Panc1 (cell line): ENCODE measurements around the gene RAB3D. TPM values are rescaled to one million over a fixed set of nuclear protein-coding genes. Genes with fewer than 3 reads are reported as not detected.

Experiments used
- ATAC-seq: fragments of 200-7000 bp; cut with Tn5 transposase; 2 replicates; pipeline ENCODE4 v1.9.1; 2020; ENCODE audit warnings: mild to moderate bottlenecking, moderate library complexity
- BruUV-seq: library from RNA; stranded (reverse); fragments of 400-500 nt; replicated peaks from 2 replicates; lab custom pipeline; 2021; lab: Mats Ljungman, UMichigan
- CTCF ChIA-PET: fragments of 300-600 bp; sonication (Branson Sonifier 250); formaldehyde crosslinking; loops from one replicate; lab custom pipeline; 2022; ENCODE audit warnings: antibody characterized with exemption; lab: Charles Lee
- POLR2A ChIA-PET: fragments of 300-600 bp; sonication (Branson Sonifier 250); formaldehyde crosslinking; loops from one replicate; lab custom pipeline; 2022; ENCODE audit warnings: antibody characterized with exemption; lab: Charles Lee
- DNase-seq: peaks from one replicate; pipeline ENCODE4 v3.0.0-alpha.2; 2010; ENCODE audit warnings: low read depth, low spot score
- H3K27ac ChIP-seq: 2 replicates; pipeline ENCODE4 v1.5.1; 2011; ENCODE audit warnings: mild to moderate bottlenecking, low read length, inconsistent platforms
- H3K27me3 ChIP-seq: fragments of 200-500 bp; sonication (Bioruptor generic); 2 replicates; pipeline ENCODE4 v1.6.0; 2014; ENCODE audit warnings: low read length, inconsistent platforms; ENCODE audit not compliant: control insufficient read depth, insufficient read depth
- H3K36me3 ChIP-seq: fragments of 200-500 bp; sonication (Bioruptor generic); 2 replicates; pipeline ENCODE4 v1.5.1; 2014; ENCODE audit warnings: inconsistent platforms, mild to moderate bottlenecking, low read length, moderate library complexity; ENCODE audit not compliant: control insufficient read depth, insufficient read depth
- H3K4me1 ChIP-seq: 2 replicates; pipeline ENCODE4 v1.5.1; 2011; ENCODE audit warnings: inconsistent platforms, mild to moderate bottlenecking, low read length, moderate library complexity; ENCODE audit not compliant: control insufficient read depth, insufficient read depth
- H3K4me3 ChIP-seq, 2 experiments: 2 replicates each; pipeline ENCODE4 v1.5.1; 2011 to 2012; ENCODE audit warnings: low read depth in 2 of 2, low read length in 2 of 2, mild to moderate bottlenecking in 2 of 2, inconsistent platforms in 1 of 2, moderate library complexity in 1 of 2
- H3K9me3 ChIP-seq: fragments of 200-500 bp; sonication (Bioruptor generic); 2 replicates; pipeline ENCODE4 v1.5.1; 2014; ENCODE audit warnings: low read depth, mild to moderate bottlenecking, inconsistent platforms, low read length, moderate library complexity; ENCODE audit not compliant: control insufficient read depth, insufficient read depth
- CTCF ChIP-seq: fragments of 450-650 bp; IDR thresholded peaks from 2 replicates; pipeline ENCODE4 v1.5.1; 2017; ENCODE audit warnings: mild to moderate bottlenecking
- POLR2AphosphoS5 ChIP-seq: IDR thresholded peaks from 2 replicates; pipeline ENCODE4 v1.6.1; 2012; ENCODE audit warnings: mild to moderate bottlenecking, low read depth, low read length, moderate library complexity
- SIN3A ChIP-seq: IDR thresholded peaks from 2 replicates; pipeline ENCODE4 v1.6.1; 2012; ENCODE audit warnings: low read depth, mild to moderate bottlenecking, low read length, moderate library complexity, borderline replicate concordance; ENCODE audit not compliant: insufficient read depth
- TCF7L2 ChIP-seq: IDR thresholded peaks from 2 replicates; pipeline ENCODE4 v1.6.1; 2011; ENCODE audit warnings: mild to moderate bottlenecking, low read depth, low read length, inconsistent platforms
- in situ Hi-C: cut with HindIII; loops from 2 replicates; pipeline ENCODE4 v1.10.0; 2016; ENCODE audit warnings: low sequenced_read_pairs, low pct_unique_long_range_greater_than_20kb
- intact Hi-C: fragments of 100-400 bp; cut with micrococcal nuclease; formaldehyde crosslinking; loops from one replicate; pipeline ENCODE4 v1.10.0; 2022; ENCODE audit not compliant: unreplicated experiment
- total RNA-seq: library from RNA; stranded (reverse); gene quantifications from one replicate; pipeline ENCODE4 v1.2.1, GENCODE V29; 2021; ENCODE audit not compliant: unreplicated experiment
- TF ChIP-seq, protein P1 (sequence below), 2 experiments: IDR thresholded peaks; 2 replicates each; pipeline ENCODE4 v1.6.1; 2011 to 2012; ENCODE audit warnings: low read depth in 2 of 2, control low read depth in 1 of 2, low read length in 1 of 2, mild to moderate bottlenecking in 1 of 2, moderate library complexity in 1 of 2; ENCODE audit not compliant: insufficient read depth in 1 of 2

RAB3D gene
- total RNA-seq, 1 experiment from 2014 or later = 46.6 TPM

GRCh38 chr19:11361037-11361770 lies 21.7 kb upstream of the RAB3D start:
- ATAC-seq = peak; percentile 56
- no peak overlapping the region for H3K27ac ChIP-seq
- H3K36me3 ChIP-seq = no peaks in the 10 kb centered on the region
- no TSS peak for BruUV-seq
- DNase-seq = no peak
- TF ChIP-seq POLR2AphosphoS5 (no peak), SIN3A (no peak)
- TF ChIP-seq, protein P1, sequence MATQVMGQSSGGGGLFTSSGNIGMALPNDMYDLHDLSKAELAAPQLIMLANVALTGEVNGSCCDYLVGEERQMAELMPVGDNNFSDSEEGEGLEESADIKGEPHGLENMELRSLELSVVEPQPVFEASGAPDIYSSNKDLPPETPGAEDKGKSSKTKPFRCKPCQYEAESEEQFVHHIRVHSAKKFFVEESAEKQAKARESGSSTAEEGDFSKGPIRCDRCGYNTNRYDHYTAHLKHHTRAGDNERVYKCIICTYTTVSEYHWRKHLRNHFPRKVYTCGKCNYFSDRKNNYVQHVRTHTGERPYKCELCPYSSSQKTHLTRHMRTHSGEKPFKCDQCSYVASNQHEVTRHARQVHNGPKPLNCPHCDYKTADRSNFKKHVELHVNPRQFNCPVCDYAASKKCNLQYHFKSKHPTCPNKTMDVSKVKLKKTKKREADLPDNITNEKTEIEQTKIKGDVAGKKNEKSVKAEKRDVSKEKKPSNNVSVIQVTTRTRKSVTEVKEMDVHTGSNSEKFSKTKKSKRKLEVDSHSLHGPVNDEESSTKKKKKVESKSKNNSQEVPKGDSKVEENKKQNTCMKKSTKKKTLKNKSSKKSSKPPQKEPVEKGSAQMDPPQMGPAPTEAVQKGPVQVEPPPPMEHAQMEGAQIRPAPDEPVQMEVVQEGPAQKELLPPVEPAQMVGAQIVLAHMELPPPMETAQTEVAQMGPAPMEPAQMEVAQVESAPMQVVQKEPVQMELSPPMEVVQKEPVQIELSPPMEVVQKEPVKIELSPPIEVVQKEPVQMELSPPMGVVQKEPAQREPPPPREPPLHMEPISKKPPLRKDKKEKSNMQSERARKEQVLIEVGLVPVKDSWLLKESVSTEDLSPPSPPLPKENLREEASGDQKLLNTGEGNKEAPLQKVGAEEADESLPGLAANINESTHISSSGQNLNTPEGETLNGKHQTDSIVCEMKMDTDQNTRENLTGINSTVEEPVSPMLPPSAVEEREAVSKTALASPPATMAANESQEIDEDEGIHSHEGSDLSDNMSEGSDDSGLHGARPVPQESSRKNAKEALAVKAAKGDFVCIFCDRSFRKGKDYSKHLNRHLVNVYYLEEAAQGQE (IDR thresholded peaks at IDR 0.05; ENCODE audit: insufficient read depth in 1 of 2, low read depth in 2 of 2, low read length in 1 of 2) = peak; percentile 52 to 77; a peak in 3 of 4 replicates
- no peak overlapping the region for H3K4me3 ChIP-seq
- H3K9me3 ChIP-seq = no peaks in the 10 kb centered on the region
- no peaks in the 10 kb centered on the region for H3K27me3 ChIP-seq
- CTCF ChIA-PET = no interaction called here
- no peaks in the 10 kb centered on the region; the same call in 1 of the 2 replicates for H3K4me1 ChIP-seq
- POLR2A ChIA-PET = no interaction called here
- intact Hi-C loops = no loop called here
- in situ Hi-C loops = no loop called here

GRCh38 chr19:11359421-11359820 lies 20.0 kb upstream of the RAB3D start:
- no peak for ATAC-seq

More at GRCh38 chr19:11359421-11359820, 20.0 kb upstream of the RAB3D start:
- CTCF ChIA-PET = no interaction called here
- Histone ChIP-seq H3K36me3 (no peaks in the 10 kb centered on the region), H3K4me1 (no peaks in the 10 kb centered on the region; the same call in 1 of the 2 replicates), H3K27me3 (no peaks in the 10 kb centered on the region), H3K4me3 (no peak overlapping the region), H3K27ac (no peak overlapping the region), H3K9me3 (no peaks in the 10 kb centered on the region)
- POLR2A ChIA-PET = interaction anchor here (0.7 kb wide), 1 partner anchor 317 kb away, joined by 3 read pairs; no protein-coding TSS in a partner anchor
- DNase-seq = no peak
- intact Hi-C loops = no loop called here
- BruUV-seq = no TSS peak
- TF ChIP-seq, protein P1 (IDR thresholded peaks at IDR 0.05; ENCODE audit: insufficient read depth in 1 of 2, low read depth in 2 of 2, low read length in 1 of 2) = no peak
- TF ChIP-seq CTCF = no peak
- no peak for TF ChIP-seq TCF7L2
- TF ChIP-seq POLR2AphosphoS5 = no peak
- TF ChIP-seq SIN3A = no peak
- in situ Hi-C loops = no loop called here
